Esophagus squamous epithelium (tissue), 4 donors: Measurements from ENCODE around the gene BCAR1.

Source experiments
- CTCF ChIP-seq, 6 experiments: fragments of 450-650 bp in 4 of 6; fragments of 200-600 bp in 2 of 6; sonication (generic) in 2 of 6; IDR thresholded peaks; one replicate each; pipeline ENCODE4 v1.5.1; 2016 to 2019; ENCODE audit warnings: antibody characterized with exemption in 6 of 6, mild to moderate bottlenecking in 4 of 6, moderate library complexity in 4 of 6
- POLR2A ChIP-seq, 4 donors: fragments of 450-650 bp; IDR thresholded peaks; one replicate each; pipeline ENCODE4 v1.6.1; 2017; ENCODE audit warnings: antibody characterized with exemption in 4 of 4, mild to moderate bottlenecking in 4 of 4, moderate library complexity in 3 of 4

- TF ChIP-seq CTCF (IDR thresholded peaks at IDR 0.05), result no peak
- no peak for TF ChIP-seq POLR2A (IDR thresholded peaks at IDR 0.05)
Measured at GRCh38 chr16:75261590-75262078, 10.2 kb upstream of the BCAR1 start.
